ENCODE results near the gene MAP3K4.

MAP3K4 gene, protein sequence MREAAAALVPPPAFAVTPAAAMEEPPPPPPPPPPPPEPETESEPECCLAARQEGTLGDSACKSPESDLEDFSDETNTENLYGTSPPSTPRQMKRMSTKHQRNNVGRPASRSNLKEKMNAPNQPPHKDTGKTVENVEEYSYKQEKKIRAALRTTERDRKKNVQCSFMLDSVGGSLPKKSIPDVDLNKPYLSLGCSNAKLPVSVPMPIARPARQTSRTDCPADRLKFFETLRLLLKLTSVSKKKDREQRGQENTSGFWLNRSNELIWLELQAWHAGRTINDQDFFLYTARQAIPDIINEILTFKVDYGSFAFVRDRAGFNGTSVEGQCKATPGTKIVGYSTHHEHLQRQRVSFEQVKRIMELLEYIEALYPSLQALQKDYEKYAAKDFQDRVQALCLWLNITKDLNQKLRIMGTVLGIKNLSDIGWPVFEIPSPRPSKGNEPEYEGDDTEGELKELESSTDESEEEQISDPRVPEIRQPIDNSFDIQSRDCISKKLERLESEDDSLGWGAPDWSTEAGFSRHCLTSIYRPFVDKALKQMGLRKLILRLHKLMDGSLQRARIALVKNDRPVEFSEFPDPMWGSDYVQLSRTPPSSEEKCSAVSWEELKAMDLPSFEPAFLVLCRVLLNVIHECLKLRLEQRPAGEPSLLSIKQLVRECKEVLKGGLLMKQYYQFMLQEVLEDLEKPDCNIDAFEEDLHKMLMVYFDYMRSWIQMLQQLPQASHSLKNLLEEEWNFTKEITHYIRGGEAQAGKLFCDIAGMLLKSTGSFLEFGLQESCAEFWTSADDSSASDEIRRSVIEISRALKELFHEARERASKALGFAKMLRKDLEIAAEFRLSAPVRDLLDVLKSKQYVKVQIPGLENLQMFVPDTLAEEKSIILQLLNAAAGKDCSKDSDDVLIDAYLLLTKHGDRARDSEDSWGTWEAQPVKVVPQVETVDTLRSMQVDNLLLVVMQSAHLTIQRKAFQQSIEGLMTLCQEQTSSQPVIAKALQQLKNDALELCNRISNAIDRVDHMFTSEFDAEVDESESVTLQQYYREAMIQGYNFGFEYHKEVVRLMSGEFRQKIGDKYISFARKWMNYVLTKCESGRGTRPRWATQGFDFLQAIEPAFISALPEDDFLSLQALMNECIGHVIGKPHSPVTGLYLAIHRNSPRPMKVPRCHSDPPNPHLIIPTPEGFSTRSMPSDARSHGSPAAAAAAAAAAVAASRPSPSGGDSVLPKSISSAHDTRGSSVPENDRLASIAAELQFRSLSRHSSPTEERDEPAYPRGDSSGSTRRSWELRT (N-terminal part only)

DNA sequence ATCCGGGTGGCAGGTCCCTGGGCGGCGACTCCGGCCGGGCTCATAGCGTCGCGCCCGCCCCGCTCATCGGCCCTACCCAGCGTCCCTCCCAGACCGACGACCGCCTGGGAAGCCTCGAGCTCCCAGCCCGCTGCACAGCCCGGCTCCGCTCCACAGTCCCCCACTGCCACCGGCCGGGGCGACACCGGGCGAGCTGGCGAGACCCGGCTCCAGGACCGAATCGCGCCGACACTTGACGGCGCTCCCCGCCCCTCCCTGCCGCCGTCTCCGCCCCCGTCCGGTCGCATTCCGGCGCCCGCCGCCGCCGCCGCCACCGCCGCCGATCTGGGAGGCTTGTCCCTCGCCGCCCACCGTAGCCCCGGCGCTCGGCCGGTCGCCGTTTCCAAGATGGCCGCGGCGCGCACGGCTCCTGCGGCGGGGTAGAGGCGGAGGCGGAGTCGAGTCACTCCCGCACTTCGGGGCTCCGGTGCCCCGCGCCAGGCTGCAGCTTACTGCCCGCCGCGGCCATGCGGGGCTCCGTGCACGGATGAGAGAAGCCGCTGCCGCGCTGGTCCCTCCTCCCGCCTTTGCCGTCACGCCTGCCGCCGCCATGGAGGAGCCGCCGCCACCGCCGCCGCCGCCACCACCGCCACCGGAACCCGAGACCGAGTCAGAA, at the start of gene MAP3K4:
MAP3K4 (plus strand) TSS at position 364 of the 655 bp plus-strand sequence; CDS start at position 527, 163 bp downstream.
- DNase-seq = peak; percentile 87 to 96 (median 91)

DNA sequence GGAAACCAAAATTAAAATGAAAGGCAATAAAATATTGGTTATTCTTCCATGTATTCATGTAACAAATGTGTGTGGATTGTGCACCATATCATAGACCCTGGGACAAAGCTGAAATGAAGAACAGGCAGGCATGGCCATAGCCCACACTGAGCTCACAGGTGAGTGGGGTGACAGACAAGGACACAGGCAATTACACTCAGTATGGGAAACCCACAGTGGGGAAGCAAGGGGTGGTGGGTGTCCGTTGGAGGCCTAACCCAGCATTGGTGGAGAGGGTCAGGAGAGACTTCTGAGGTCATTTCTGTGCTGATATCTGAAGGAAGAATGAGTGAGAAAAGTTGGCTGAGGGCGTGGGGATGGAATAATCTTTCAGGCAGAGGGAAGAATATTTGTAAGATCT, 47.6 kb upstream of the MAP3K4 start:
- no peak for DNase-seq

DNA sequence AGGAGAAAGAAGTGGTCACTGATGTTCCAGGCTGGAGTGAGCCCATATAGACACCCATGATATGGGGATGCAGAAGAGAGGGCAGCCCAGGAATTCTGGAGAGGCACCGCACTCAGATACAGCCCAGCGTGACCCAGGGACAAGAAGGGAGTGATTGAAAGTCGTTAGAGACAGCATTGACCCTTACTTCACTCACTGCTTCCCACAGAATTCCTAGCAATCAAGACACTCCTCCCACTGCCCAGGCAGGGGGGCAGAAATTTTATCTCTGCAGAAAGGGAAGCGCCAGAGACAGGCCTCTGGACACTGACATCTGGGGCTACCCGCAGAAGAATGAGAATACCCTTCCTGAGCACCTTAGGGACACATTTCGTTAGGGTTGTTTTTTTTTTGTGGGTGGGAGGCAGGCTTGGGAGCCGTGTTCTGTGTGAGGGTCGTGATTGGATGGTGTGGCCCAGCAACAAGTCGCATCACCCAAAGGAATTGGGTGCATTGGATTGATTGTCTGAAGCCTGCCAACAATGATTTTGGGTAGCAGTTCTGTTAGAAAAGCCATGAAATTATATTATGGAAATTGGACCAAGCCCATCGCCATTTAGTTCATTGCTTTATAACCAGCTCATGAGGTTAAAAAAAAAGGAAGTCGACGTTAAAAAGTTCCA, 45.9 kb upstream of the MAP3K4 start:
- no peak for DNase-seq

DNA sequence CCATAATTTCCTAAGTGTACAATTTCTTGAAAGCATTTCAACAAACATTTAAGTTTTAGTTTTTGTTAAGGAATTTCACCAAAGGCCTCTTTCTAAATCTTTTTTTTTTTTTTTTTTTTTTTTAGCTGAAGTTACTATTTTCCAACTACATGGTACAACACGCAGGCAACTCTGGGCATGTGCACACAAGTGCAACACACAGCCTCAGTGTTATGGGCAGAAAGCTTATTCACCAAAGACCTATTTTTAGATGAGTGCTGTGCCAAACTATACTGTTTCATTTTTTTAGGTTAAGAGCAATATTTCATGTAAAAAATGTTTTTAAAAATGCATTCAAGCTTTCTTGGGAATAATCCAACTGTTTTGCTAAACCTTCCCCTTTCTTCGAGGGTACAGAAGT, 42.0 kb upstream of the MAP3K4 start:
- no peak for DNase-seq

DNA sequence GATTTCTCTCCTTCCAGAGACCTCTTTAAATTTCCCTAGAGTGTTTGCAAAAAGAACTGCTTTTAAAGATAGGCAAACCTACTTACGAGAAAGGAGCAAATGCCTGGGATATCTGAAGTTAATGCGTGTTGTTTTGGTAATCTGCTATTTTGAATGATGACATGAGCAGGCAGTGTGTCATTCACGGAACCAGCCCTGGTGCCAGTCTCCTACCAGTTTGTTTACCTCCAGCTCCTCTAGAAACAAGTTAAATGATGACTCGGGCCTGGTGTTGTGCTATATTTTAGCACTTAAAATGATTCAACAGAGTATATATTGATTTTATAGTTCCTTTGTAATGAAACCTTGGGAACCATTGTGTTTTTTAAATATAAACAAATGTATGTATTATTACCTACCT, 41.1 kb upstream of the MAP3K4 start:
- DNase-seq = no peak

DNA sequence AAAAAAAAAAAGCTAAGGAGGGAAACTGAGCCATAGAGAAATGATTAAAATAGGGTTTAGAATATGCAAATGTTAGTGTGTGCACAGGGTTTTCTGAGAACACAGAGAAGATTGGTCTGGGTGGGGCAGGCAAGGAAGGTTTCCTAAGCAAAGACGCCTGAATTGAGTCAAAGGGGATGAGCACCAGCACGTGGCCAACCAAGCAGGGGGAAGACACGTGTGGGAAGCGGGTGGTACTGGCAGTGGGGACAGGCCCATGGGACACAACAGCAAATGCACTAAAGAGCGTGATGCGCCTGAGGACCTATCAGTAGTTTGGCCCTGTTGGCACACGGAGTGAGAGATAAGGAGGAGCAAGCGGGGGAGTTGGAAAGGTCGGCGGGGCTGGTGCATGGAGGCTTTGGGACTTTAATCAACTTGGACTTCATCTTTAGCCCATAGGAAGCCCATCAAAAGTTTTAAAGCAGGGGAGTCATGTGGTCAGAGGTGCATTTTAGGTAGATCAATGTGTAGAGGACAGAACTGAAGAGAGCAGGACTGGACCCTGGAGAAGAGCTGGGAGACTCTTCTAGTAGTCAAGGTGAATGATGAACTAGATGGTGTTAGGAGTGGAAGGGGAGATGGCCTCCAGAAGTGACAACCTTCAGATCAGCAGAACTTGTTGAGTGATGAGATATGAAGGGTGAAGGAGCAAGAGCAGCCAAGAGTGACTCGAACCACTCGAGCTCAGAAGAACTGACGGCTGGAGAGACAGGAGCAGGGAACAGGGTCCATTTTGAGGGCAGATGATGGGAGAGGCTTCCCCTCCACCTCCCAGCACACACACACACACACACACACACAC, 40.2 kb upstream of the MAP3K4 start:
- no peak for DNase-seq

DNA sequence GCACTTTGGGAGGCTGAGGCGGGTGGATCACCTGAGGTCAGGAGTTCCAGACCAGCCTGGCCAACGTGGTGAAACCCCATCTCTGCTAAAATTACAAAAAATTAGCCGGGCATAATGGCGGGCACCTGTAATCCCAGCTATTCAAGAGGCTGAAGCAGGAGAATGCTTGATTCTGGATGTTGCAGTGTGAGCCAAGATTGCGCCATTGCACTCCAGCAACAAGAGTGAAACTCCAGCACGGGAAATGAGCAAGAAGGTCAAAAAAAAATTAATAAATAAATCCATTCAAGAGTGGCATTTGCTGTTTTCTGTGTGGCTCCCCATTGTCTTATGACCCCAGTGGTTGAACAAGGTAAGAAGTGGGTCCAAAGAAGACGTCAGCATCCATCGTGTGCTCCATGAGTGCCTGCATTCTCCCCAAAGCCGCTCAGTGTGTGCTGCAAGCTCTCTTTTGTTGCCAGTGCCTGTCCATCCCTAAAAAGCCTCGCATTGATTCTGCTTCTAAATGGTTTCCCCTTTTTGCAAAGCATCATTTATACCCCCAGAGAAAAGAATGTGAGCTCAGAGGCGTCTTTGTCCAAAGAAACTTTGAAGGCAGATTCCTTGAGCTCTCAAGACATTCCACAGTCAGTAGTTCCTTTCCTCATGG, 38.8 kb upstream of the MAP3K4 start:
- DNase-seq = peak in 1 of 3 donors; percentile 15

DNA sequence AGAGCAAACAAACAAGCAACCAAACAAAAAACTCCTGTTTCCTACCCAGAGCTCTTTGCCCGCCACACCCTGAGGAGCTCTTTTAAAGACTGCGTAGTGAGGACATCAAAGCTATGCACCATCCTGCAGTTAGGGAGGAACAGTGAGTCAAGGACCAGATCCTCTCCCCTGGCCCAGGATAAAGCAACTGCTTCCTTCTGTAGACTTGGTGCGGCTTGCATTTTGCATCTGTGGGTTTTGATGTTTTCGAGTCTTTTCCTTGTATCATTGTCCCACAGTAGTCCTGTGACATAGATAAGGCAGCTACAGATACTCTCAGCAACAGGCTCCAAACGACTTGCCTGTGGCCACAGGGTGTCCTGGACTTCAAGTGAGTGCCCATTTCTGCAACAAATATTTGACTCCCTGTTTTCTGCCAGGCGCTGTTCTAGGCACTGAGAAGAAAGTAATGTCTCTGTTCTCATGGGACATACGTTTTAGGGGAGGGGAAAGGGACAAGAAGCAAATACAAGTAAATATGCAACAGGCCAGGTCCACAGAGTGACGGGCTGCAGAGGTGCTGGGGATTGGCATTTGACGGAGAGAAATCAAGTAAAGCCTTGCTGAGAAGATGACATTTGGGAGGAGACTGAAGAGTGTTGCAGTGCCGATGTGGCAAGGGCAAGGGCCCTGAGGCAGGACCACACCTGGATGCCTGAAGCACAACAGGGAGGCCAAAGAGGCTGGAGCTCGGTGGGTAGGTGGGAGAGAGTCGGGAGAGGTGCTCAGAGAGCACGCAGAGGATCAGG, 35.9 kb upstream of the MAP3K4 start:
- DNase-seq = no peak

DNA sequence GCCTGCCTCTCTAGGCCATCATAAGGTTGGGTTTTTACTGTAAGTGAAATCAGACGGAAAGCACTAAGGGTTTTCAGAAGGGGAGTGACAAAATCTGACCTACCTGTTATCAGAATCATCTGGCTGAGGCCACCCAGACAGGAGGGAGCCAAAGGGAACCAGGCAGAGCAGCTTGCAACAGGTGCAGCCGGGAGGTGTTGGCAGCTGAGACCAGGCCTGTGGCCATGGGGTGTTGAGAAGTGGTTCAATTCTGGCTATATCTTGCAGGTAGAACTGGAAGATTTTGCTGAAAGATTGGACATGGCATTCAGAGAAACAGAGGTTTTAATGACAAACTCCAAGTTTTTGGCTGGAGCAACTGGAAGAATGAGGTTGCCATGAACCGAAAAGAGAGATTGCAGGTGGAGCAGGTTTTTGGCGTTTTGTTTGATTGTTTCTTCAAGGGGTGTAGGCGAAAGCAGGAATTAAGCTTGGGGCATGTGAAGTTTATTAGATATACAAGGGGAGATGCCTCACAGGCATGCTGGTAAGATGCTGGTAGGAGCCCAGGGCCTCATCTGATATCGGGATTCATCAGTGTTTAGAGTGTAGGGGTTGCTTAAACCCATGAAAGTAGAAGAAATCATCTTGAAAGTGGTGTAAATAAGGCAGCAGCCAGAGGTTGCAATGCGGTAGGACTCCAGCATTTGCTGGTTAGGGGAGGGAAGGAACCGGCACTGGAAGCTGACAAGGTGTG, 35.1 kb upstream of the MAP3K4 start:
- DNase-seq = no peak

DNA sequence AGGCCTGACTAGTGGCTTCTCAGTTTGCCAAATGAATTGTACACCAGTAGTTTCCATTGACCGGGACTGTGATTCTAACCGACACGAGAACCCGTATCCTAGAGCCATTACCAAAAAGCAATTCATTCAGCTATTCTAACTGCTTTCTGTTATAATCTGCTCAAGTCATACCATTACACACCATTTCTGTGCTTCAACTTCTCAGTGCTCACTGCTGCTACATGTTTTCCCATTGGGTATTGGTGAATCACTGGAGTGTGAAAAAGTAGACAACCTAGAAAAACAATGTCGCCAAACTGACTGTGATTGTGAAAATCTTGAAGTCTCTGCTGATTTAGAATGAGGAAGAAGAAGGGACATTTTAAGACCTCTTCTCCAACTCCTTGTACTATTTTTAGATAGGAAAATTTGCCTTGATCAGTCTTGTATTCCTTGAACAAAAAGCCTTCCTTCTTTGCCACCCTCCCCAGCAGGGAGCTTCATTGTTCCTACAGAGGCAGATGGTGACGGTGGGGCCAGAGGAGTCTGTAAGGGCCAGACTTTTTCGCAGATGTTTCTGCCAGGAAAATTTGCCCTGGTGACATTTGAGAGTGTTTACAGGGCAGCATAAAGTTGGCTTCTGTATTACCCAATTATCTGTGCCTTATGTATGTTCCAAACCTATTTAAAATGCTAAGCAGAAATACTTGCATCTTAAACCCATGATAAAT, 31.7 kb upstream of the MAP3K4 start:
- DNase-seq = no peak

DNA sequence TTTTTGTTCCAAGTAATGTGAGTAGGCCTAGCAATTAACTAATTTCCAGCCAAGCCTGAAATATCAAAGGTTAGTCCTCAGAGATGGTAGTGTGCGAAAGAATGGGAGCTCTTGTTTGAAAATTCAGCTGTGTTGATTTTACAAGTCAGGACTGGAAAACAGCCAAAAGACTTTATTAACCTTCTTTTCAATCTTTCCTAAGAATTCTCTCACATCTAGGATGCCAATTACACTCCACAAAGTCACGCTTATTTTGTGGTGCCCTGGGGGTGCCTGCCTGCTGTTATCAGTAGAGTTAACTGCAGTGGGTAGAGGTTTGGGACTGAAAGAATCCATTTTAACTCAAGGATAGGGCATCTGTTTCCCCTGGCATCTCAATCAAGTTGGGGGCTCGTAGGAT, 30.7 kb upstream of the MAP3K4 start:
- no peak for DNase-seq

DNA sequence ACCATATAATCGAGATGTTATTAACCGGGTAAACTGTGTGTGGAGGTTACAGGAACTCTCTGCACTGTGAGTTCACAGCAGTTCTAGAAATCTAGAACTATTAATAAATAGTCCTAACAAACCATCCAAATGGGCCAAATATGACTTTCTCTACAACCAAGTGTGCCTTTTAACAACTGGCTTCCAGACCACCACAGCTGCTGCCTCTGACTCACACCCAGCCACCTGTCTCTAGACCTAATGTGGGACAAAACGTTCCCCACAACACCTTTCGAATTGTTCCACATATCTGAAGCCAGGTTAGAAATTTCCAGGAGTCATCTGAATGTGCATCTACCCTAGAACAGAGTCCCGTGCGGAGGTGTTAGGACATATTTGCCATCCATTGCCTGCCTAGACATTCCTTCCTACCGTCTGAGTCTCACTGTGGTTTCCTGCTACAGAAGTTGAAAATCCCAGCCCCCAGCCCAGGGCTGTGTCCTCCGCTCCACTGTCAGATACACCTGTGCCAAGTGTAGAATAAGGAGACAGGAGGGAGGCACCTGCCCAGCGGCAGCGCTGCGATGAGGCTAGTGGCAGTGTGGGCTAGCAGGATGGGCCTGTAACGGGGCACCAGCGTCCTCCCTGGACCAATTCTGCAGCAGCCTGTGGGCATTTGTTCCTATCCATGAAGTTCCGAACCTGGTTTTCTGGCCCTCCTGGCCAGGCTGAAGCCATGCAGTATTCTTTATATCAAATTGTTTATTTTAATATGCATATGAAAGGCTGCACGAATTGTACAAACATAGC, 28.5 kb upstream of the MAP3K4 start:
- DNase-seq = no peak

DNA sequence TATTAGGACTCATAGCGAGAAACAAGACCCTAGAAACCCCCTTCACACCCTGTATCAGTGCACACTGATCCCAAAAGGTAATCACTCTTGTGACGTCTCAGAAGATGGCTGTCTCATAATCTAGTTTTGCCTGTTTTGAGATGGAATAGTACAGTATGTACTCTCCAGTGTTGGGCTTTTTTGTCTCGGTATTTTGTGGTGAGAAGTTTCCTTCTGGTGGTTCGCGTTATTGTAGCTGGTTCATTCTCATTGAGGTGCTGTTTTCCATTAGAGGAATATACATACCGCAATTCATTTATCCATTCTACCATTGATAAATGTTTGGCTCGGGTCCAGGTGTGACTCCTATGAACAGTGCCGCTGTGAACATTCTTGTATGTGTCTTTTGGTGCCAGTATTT, 27.9 kb upstream of the MAP3K4 start:
- DNase-seq = no peak

DNA sequence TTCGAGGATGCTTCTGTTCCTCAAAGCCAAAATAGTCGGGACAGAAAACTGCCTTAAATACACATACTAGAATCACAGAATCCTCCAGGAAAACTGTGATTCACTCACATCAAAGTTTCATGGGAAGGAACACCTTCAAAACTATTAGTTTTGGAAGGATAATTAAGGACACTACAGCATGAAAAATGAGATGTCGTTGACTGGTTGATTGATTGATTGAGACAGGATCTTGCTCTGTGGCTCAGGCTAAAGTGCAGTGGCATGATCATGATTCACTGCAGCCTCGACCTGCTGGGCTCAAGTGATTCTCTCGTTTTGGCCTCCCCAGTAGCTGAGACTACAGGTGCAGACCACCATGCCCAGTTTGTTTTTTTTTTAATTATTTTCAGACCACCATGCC, 25.7 kb upstream of the MAP3K4 start:
- DNase-seq = no peak

DNA sequence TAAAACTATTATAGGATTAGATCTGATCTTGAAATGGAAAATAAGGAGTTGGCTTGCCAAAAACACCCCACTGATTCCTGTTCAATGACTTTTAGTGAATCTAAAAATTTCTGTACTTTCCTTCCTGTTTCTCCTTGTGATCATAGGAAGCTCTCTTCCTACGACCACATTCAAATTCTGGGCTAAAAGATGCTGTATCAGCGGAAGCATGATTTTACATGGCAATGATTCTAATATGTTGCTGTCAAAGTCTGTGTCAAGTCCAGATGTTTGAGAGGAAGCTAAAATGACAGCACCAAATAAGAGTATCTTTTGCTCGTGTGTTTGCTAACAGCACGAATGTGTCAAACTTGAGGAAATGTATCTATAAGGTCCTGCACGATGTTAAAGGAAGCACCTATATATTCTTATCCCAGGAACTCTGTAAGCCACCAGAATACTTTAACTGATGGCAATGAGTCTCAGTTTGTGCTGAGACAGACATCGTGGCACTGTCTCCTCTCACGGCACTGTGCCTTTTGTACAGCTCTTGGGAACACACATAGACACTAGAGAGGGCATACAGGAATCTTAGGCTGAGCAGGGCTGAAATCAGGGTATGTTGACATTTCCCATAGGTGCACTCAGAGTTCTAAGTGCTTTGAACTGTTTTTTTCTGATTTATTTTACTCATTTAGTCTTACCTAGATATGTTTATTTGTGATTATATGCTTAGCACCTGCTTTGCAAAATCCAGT, 24.9 kb upstream of the MAP3K4 start:
- peak in 1 of 3 donors; percentile 7 for DNase-seq

DNA sequence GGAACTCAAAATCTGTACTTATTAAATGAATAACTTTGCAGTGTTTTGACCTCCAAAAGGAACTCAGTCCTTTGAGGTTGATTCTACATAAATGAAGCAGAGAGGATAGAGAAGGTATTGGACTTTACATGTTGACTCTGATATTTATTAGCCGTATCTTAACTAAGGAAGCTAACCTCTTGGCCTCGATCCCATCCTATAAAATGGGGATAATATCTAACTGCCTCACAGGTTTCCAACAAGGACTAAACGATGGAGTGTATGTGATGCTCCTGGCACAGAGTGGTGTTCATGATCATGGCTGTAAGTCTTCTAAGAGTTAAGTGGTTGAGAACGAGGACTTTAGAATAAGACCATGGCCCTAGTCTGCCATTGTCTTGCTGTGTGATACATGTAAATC, 24.2 kb upstream of the MAP3K4 start:
- no peak for DNase-seq

DNA sequence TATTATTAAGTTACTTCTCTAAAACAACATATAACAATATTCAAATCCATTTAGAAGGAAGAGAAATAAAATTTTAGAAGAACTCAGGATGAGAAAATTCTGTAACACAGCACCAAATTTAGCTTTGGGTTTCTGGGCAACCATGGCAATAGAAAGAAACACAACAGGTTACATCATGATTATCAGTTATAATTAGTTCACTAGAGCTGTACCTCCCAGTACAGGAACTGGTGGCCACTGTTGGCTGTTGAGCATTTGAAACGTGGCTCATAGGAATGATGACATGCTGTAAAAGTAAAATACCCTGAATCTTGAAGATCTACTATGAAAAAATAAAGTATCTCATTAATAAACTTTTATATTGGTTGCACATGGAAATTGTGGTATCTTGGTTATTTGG, 23.7 kb upstream of the MAP3K4 start:
- no peak for DNase-seq

Measured in suppressor macrophage treated with lipopolysaccharide for 1 hour (primary cell).